ENCODE measurements around the gene MUTYH. TPM values are rescaled to one million over a fixed set of nuclear protein-coding genes. Genes with fewer than 3 reads are reported as not detected.
"Not testable (repeated sequence)": the region's sequence is repeated elsewhere in the genome, so short reads cannot be mapped to it uniquely, and the experiment has no call there.

The MUTYH gene
- total RNA-seq, 1 donor from 2014 or later, result 33.7 TPM

DNA sequence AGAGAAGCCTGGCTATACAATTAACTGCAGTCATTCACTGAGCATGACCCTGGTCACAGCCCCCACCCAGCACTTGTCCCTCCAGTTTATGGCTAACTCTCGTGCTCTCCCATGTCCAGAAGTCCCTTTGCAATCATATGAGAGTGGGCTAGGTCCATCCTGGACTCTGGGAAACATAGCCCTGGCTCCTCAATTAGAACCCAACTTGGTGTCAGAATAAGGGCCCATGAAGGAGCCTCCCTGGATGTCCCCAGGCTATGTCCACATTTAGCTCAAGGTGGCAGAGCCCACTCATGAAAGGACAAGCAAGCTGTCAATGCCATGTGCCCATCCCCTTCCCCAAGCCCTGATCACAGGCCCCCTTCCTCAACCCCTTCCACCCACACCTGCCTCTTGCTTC lies 40.9 kb downstream of the MUTYH start:
- peaks cover 2% of the 10 kb centered on the region for H3K9me3 Mint-ChIP-seq (ENCODE audit: unreplicated experiment)
- TF ChIP-seq CTCF (IDR thresholded peaks at IDR 0.05; ENCODE audit: partially characterized antibody, unreplicated experiment), result no peak
- DNase-seq, result no peak
- H3K4me1 Mint-ChIP-seq (ENCODE audit: low read depth, unreplicated experiment), result peaks cover 2% of the 10 kb centered on the region
- H3K27me3 Mint-ChIP-seq (ENCODE audit: unreplicated experiment), result no peaks in the 10 kb centered on the region
- no peak overlapping the region for H3K4me3 Mint-ChIP-seq (ENCODE audit: unreplicated experiment)
- H3K27ac Mint-ChIP-seq (ENCODE audit: unreplicated experiment), result no peak overlapping the region
- H3K36me3 Mint-ChIP-seq (ENCODE audit: unreplicated experiment), result no peaks in the 10 kb centered on the region

DNA sequence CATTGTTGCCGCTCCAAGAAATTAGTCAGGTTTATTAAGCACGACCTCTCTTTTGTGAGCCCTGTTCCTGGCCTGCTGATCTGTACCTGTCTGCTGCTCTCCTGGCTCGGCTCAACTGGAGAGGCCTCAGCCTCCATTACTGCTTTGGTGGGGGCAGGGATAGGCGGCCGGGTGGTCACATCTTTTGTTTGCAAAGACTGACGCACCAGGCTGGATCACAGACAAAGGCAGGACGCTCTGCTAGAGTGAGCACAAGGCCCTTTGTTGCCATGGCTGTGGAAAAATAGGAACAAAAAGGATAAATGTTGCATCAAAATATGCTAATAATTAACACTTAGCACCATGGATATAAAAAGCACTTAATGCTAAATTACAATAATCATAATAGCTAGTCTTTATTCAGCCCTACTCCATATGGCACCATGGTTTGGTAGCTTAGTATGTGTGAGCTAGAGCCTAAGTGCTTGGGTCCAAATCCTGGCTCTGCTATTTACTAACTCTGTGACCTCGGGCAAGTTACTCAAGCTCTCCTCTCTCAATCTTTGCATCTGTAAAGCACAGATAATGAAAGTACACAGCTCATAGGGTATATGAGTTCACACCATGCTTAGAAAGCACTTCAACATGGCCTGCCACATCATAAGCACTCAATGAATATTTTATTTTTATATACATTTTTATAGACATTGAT lies 42.4 kb downstream of the MUTYH start:
- Mint-ChIP-seq H3K9me3 (ENCODE audit: unreplicated experiment) (peaks cover 2% of the 10 kb centered on the region), H3K36me3 (ENCODE audit: unreplicated experiment) (no peaks in the 10 kb centered on the region), H3K27me3 (ENCODE audit: unreplicated experiment) (no peaks in the 10 kb centered on the region), H3K27ac (ENCODE audit: unreplicated experiment) (no peak overlapping the region), H3K4me1 (ENCODE audit: low read depth, unreplicated experiment) (peaks cover 2% of the 10 kb centered on the region), H3K4me3 (ENCODE audit: unreplicated experiment) (no peak overlapping the region)
- no peak for TF ChIP-seq CTCF (IDR thresholded peaks at IDR 0.05; ENCODE audit: partially characterized antibody, unreplicated experiment)
- DNase-seq, result no peak

DNA sequence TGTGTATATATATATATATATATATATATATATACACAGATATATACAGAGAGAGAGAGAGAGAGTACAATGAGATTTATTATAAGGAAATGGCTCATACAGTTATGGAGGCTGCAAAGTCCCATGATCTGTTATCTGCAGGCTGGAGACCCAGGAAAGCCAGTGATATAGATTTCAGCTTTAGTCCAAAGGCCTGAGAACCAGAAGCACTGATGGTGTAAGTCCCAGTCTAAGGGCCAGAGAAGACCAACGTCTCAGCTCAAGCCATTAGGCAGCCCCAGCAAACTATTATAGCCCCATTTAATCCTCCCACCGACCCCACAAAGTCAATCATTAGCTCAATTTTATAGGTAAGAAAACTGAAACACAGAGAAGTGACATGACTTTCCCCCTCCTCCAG lies 48.5 kb downstream of the MUTYH start:
- Mint-ChIP-seq H3K27me3 (ENCODE audit: unreplicated experiment) (no peaks in the 10 kb centered on the region), H3K4me1 (ENCODE audit: low read depth, unreplicated experiment) (no peaks in the 10 kb centered on the region), H3K36me3 (ENCODE audit: unreplicated experiment) (no peaks in the 10 kb centered on the region), H3K9me3 (ENCODE audit: unreplicated experiment) (no peaks in the 10 kb centered on the region), H3K27ac (ENCODE audit: unreplicated experiment) (no peak overlapping the region), H3K4me3 (ENCODE audit: unreplicated experiment) (no peak overlapping the region)
- no peak for DNase-seq
- no peak for TF ChIP-seq CTCF (IDR thresholded peaks at IDR 0.05; ENCODE audit: partially characterized antibody, unreplicated experiment)

DNA sequence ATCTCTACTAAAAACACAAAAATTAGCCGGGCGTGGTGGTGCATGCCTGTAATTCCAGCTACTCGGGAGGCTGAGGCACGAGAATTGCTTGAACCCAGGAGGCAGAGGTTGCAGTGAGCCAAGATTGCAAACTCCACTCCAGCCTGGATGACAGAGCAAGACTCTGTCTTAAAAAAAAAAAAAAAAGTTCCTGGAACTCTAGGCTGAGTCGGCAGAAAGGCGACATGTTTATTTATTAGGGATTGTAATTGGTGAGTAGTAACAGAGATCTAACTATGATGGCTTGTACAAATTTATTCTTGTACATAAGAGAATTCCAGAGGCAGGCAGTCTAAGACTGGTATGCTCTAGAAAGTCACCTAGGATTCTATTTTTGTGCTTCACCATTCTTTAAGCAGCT lies 49.2 kb downstream of the MUTYH start:
- H3K4me3 Mint-ChIP-seq (ENCODE audit: unreplicated experiment); H3K36me3 Mint-ChIP-seq (ENCODE audit: unreplicated experiment); DNase-seq; H3K9me3 Mint-ChIP-seq (ENCODE audit: unreplicated experiment); H3K27ac Mint-ChIP-seq (ENCODE audit: unreplicated experiment); H3K4me1 Mint-ChIP-seq (ENCODE audit: low read depth, unreplicated experiment); H3K27me3 Mint-ChIP-seq (ENCODE audit: unreplicated experiment): not testable (repeated sequence)

DNA sequence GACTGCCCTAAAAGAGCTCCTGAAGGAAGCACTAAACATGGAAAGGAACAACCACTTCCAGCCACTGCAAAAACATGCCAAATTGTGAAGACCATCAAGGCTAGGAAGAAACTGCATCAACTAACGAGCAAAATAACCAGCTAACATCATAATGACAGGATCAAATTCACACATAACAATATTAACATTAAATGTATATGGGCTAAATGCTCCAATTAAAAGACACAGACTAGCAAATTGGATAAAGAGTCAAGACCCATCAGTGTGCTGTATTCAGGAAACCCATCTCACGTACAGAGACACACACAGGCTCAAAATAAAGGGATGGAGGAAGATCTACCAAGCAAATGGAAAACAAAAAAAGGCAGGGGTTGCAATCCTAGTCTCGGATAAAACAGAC lies 53.7 kb downstream of the MUTYH start:
- H3K4me3 Mint-ChIP-seq (ENCODE audit: unreplicated experiment); H3K36me3 Mint-ChIP-seq (ENCODE audit: unreplicated experiment); H3K27ac Mint-ChIP-seq (ENCODE audit: unreplicated experiment); H3K9me3 Mint-ChIP-seq (ENCODE audit: unreplicated experiment); H3K27me3 Mint-ChIP-seq (ENCODE audit: unreplicated experiment); DNase-seq; H3K4me1 Mint-ChIP-seq (ENCODE audit: low read depth, unreplicated experiment): not testable (repeated sequence)

DNA sequence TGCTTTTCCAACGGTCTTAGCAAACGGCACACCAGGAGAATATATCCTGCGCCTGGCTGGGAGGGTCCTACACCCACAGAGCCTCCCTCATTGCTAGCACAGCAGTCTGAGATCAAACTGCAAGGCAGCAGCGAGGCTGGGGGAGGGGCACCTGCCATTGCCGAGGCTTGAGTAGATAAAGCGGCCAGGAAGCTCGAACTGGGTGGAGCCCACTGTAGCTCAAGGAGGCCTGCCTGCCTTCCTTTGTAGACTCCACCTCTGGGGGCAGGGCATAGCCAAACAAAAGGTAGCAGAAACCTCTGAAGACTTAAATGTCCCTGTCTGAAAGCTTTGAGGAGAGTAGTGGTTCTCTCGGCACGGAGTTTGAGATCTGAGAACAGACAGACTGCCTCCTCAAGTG lies 55.4 kb downstream of the MUTYH start:
- not testable (repeated sequence) for DNase-seq; H3K4me3 Mint-ChIP-seq (ENCODE audit: unreplicated experiment); H3K27me3 Mint-ChIP-seq (ENCODE audit: unreplicated experiment); H3K4me1 Mint-ChIP-seq (ENCODE audit: low read depth, unreplicated experiment); H3K27ac Mint-ChIP-seq (ENCODE audit: unreplicated experiment); H3K9me3 Mint-ChIP-seq (ENCODE audit: unreplicated experiment); H3K36me3 Mint-ChIP-seq (ENCODE audit: unreplicated experiment)

Measured in glutamatergic neuron (in vitro differentiated cells).